Esophagus muscularis mucosa (tissue), 4 donors: Measurements from ENCODE around the gene GPBP1L1. TPM values are rescaled to one million over a fixed set of nuclear protein-coding genes. Genes with fewer than 3 reads are reported as not detected.
"Not testable (repeated sequence)": the region's sequence is repeated elsewhere in the genome, so short reads cannot be mapped to it uniquely, and the experiment has no call there.

Source experiments
- DNase-seq: peaks from one replicate; pipeline ENCODE4 v3.0.0-alpha.2; 2017; ENCODE audit errors: extremely low spot score
- H3K27ac ChIP-seq, 4 donors: fragments of 200-600 bp; sonication (generic); replicated peaks in 1 of 4; 1 replicate in 3 of 4; 2 replicates in 1 of 4; pipeline ENCODE4 v1.5.1; 2016 to 2019; ENCODE audit warnings: mild to moderate bottlenecking in 1 of 4
- H3K27me3 ChIP-seq, 4 donors: fragments of 200-600 bp; sonication (generic); one replicate each; pipeline versions ENCODE4 v1.5.1 to v1.6.0; 2016 to 2019
- H3K36me3 ChIP-seq, 4 donors: fragments of 200-600 bp; sonication (generic); one replicate each; pipeline ENCODE4 v1.5.1; 2016 to 2019
- H3K4me1 ChIP-seq, 4 donors: fragments of 200-600 bp; sonication (generic); one replicate each; pipeline ENCODE4 v1.5.1; 2016 to 2019
- H3K4me3 ChIP-seq, 4 donors: fragments of 200-600 bp; sonication (generic); 1 replicate in 2 of 4; 2 replicates in 2 of 4; pipeline ENCODE4 v1.5.1; 2016 to 2019; ENCODE audit warnings: mild to moderate bottlenecking in 4 of 4, moderate library complexity in 1 of 4
- H3K9me3 ChIP-seq, 4 donors: fragments of 200-600 bp; sonication (generic); 1 replicate in 3 of 4; 2 replicates in 1 of 4; pipeline ENCODE4 v1.5.1; 2016 to 2019
- EP300 ChIP-seq: sonication (generic); formaldehyde crosslinking; IDR thresholded peaks from one replicate; pipeline ENCODE4 v1.6.1; 2017; ENCODE audit warnings: antibody characterized with exemption
- POLR2A ChIP-seq: fragments of 450-650 bp; IDR thresholded peaks from one replicate; pipeline ENCODE4 v1.6.1; 2017; ENCODE audit warnings: antibody characterized with exemption, moderate library complexity, mild to moderate bottlenecking, low read depth
- POLR2AphosphoS5 ChIP-seq, 2 donors: sonication (generic); formaldehyde crosslinking; IDR thresholded peaks; one replicate each; pipeline ENCODE4 v1.6.1; 2017; ENCODE audit warnings: antibody characterized with exemption in 2 of 2
- WGBS: methylation state at CpG from one replicate; pipeline ENCODE4 v1.1.5; 2018; 5-methylcytosine and 5-hydroxymethylcytosine counted together
- intact Hi-C: fragments of 100-400 bp; cut with DNase I; formaldehyde crosslinking; loops from one replicate; pipeline ENCODE4 v1.15.1; 2023
- total RNA-seq, 4 donors: library from RNA; depleted of rRNA; stranded (reverse); fragments of >200 nt; gene quantifications; one replicate each; pipeline versions ENCODE4 v1.1.0 to v1.2.1, GENCODE V29; 2016
- TF ChIP-seq, protein P1 (sequence below), 3 experiments: fragments of 200-600 bp in 2 of 3; fragments of 450-650 bp in 1 of 3; sonication (generic) in 2 of 3; IDR thresholded peaks; one replicate each; pipeline ENCODE4 v1.5.1; 2017 to 2019; ENCODE audit warnings: antibody characterized with exemption in 3 of 3, mild to moderate bottlenecking in 2 of 3, moderate library complexity in 1 of 3

GPBP1L1 gene, protein sequence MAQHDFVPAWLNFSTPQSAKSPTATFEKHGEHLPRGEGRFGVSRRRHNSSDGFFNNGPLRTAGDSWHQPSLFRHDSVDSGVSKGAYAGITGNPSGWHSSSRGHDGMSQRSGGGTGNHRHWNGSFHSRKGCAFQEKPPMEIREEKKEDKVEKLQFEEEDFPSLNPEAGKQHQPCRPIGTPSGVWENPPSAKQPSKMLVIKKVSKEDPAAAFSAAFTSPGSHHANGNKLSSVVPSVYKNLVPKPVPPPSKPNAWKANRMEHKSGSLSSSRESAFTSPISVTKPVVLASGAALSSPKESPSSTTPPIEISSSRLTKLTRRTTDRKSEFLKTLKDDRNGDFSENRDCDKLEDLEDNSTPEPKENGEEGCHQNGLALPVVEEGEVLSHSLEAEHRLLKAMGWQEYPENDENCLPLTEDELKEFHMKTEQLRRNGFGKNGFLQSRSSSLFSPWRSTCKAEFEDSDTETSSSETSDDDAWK
- 100 to 1,000 TPM in 2 of 4 donors, 10 to 100 TPM in 2; 87.6 to 110 (median 98.7) TPM for total RNA-seq

DNA sequence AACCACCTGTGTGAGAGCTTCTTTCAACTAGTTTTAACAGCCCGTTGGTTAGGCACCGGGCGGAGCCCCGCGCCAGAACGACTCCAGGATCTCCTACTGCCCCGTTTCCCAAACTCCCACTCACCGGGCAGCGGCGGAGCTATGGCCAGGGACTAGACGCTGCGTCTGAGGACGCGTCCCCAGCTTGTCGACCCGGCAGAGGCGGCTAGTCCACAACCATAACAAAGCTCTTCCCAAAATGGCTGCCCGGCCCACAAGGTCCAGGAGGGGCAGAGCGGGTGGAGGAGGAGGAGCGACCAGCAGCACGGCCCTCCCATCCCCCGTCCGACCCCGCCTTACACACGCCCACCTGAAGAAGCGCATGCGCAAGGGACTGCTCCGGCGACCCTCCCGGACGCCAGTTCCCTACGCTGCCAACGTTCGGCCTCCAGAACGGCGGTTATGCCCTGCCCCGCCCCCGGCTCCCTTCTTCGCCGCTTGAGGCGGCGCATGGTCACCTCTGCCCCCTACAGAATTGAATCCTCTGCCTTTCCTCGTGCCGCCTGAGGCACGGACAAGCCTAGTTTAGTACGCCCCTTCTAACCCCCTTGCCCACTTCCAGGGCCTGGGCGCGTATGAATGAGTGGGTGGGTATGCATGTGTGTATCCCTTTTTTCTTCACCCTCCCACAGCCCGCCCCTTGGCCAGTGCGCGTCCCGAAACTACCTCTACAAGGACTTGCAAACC lies at the start of gene GPBP1L1:
TSS of gene GPBP1L1 (minus strand) at position 246 of the 726 bp plus-strand sequence. CDS start 27,446 bp downstream, outside the sequence.
- peak; percentile 99 for DNase-seq
- no peaks in the 10 kb centered on the region for H3K9me3 ChIP-seq
- H3K4me3 ChIP-seq = peak within 1 kb of the TSS; percentile 77 to 95 (median 92)
- peak within 1 kb of the TSS; percentile 93 to 97 (median 96) for H3K27ac ChIP-seq
- peak; percentile 89 to 93 for TF ChIP-seq POLR2AphosphoS5 (IDR thresholded peaks at IDR 0.05)
- peak; percentile 51 for TF ChIP-seq POLR2A
- TF ChIP-seq, protein P1, sequence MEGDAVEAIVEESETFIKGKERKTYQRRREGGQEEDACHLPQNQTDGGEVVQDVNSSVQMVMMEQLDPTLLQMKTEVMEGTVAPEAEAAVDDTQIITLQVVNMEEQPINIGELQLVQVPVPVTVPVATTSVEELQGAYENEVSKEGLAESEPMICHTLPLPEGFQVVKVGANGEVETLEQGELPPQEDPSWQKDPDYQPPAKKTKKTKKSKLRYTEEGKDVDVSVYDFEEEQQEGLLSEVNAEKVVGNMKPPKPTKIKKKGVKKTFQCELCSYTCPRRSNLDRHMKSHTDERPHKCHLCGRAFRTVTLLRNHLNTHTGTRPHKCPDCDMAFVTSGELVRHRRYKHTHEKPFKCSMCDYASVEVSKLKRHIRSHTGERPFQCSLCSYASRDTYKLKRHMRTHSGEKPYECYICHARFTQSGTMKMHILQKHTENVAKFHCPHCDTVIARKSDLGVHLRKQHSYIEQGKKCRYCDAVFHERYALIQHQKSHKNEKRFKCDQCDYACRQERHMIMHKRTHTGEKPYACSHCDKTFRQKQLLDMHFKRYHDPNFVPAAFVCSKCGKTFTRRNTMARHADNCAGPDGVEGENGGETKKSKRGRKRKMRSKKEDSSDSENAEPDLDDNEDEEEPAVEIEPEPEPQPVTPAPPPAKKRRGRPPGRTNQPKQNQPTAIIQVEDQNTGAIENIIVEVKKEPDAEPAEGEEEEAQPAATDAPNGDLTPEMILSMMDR (IDR thresholded peaks at IDR 0.05) = peak in 1 of 3 experiments; percentile 3
- TF ChIP-seq EP300 = no peak
- peaks cover 0 to 20% (median 8%) of the 10 kb centered on the region in 4 donors for H3K36me3 ChIP-seq
- 1% methylated on average over 17 of the region's 52 CpGs for WGBS
- intact Hi-C loops = loop anchor here (5.0 to 10.0 kb wide), 2 partner anchors 99 to 198 kb away; no protein-coding TSS in a partner anchor
- H3K4me1 ChIP-seq = peaks cover 30 to 69% (median 59%) of the 10 kb centered on the region in 4 donors
- H3K27me3 ChIP-seq = no peaks in the 10 kb centered on the region

DNA sequence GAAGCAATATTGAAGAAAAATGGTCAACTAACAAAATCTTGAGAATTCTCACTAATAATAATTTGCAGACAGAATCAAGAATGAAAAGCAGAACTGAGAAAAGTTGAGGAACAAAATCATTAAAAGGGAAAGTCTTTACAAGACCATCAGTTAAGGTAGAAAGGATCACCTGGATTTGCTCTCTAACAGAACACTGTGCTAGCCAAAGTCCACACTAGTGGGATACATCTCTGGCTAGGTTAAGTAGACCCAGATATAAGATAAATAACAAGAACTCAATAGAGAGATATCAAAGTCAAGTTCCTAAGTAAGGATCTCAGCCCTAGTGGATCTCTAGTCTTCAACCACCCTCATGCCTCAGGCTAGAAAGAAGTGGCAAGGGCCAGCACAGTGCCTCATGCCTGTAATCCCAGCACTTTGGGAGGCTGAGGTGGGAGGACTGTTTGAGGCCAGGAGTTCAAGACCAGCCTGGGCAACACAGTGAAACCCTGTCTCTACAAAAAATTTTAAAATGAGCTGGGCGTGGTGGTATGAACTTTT lies 44.5 kb upstream of the GPBP1L1 start:
- H3K9me3 ChIP-seq = no peaks in the 10 kb centered on the region
- no peak for TF ChIP-seq POLR2A
- TF ChIP-seq, protein P1 (IDR thresholded peaks at IDR 0.05) = no peak
- TF ChIP-seq POLR2AphosphoS5 (IDR thresholded peaks at IDR 0.05) = no peak
- TF ChIP-seq EP300 = no peak
- 93% methylated on average over 1 of the region's 1 CpG for WGBS
- no peaks in the 10 kb centered on the region for H3K27me3 ChIP-seq
- no peak overlapping the region for H3K4me3 ChIP-seq
- H3K27ac ChIP-seq = no peak overlapping the region
- intact Hi-C loops = no loop called here
- peaks cover 6 to 37% (median 25%) of the 10 kb centered on the region in 4 donors for H3K36me3 ChIP-seq
- DNase-seq = no peak
- no peaks in the 10 kb centered on the region for H3K4me1 ChIP-seq

DNA sequence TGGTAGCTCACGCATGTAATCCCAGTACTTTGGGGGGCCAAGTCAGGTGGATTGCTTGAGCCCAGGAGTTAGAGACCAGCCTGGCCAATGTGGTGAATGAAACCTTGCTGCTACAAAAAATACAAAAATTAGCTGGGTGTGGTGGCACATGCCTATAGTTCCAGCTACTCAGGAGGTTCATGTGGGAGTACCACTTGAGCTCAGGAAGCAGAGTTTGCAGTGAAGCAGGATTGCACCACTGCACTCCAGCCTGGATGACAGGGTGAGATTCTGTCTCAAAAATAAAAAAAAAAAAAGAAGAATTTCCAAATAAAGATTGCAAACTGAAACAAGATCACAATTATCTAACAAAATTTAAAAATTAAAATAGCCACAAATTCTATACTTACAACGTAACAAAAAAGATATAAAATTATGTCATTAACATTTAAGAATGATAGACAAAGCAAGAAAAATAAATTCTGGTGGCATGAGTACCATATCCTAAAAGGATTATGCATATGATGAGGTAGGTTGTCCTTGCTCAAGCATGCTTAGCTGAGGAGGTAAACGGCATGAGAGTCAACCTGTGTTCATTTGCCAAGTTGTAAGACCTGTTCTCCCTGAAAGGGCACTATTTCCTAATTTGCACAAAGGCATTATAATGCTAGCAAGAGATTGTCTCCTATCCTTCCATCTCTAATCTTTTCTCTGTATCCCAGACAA lies 43.9 kb upstream of the GPBP1L1 start:
- TF ChIP-seq POLR2A (no peak), POLR2AphosphoS5 (IDR thresholded peaks at IDR 0.05) (no peak), EP300 (no peak)
- TF ChIP-seq, protein P1 (IDR thresholded peaks at IDR 0.05) = no peak
- no peak overlapping the region for H3K4me3 ChIP-seq
- no peaks in the 10 kb centered on the region for H3K27me3 ChIP-seq
- no peak overlapping the region for H3K27ac ChIP-seq
- intact Hi-C loops = no loop called here
- H3K9me3 ChIP-seq = no peaks in the 10 kb centered on the region
- 82% methylated on average over 3 of the region's 3 CpGs for whole genome bisulfite sequencing
- H3K4me1 ChIP-seq = no peaks in the 10 kb centered on the region
- DNase-seq = no peak
- peaks cover 6 to 37% (median 25%) of the 10 kb centered on the region in 4 donors for H3K36me3 ChIP-seq

DNA sequence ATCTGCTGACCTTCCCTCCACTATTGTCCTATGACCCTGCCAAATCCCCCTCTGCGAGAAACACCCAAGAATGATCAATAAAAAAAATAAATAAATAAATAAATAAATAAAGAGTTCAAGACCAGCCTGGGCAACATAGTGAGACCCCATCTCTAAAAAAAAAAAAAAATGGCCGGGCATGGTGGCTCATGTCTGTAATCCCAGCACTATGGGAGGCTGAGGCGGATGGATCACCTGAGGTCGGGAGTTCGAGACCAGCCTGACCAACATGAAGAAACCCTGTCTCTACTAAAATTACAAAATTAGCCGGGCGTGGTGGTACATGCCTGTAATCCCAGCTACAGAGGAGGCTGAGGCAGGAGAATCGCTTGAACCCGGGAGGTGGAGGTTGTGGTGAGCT lies 39.7 kb upstream of the GPBP1L1 start:
- H3K27ac ChIP-seq, H3K27me3 ChIP-seq, H3K9me3 ChIP-seq, intact Hi-C loops, H3K4me3 ChIP-seq, DNase-seq, H3K4me1 ChIP-seq: not testable (repeated sequence)
- peaks cover 6 to 49% (median 25%) of the 10 kb centered on the region in 4 donors for H3K36me3 ChIP-seq
- 98% methylated on average over 9 of the region's 9 CpGs for WGBS
